ENCODE data around the gene AOPEP. TPM values are rescaled to one million over a fixed set of nuclear protein-coding genes. Genes with fewer than 3 reads are reported as not detected.
A peak's percentile ranks its signal among the peaks of the same experiment; 100 is the strongest.

Gene AOPEP
- total RNA-seq, 1 donor from 2014 or later = 79.7 TPM

GRCh38 chr9:94950040-94950578, 223.6 kb downstream of the AOPEP start:
- TF ChIP-seq, protein P1, sequence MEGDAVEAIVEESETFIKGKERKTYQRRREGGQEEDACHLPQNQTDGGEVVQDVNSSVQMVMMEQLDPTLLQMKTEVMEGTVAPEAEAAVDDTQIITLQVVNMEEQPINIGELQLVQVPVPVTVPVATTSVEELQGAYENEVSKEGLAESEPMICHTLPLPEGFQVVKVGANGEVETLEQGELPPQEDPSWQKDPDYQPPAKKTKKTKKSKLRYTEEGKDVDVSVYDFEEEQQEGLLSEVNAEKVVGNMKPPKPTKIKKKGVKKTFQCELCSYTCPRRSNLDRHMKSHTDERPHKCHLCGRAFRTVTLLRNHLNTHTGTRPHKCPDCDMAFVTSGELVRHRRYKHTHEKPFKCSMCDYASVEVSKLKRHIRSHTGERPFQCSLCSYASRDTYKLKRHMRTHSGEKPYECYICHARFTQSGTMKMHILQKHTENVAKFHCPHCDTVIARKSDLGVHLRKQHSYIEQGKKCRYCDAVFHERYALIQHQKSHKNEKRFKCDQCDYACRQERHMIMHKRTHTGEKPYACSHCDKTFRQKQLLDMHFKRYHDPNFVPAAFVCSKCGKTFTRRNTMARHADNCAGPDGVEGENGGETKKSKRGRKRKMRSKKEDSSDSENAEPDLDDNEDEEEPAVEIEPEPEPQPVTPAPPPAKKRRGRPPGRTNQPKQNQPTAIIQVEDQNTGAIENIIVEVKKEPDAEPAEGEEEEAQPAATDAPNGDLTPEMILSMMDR (IDR thresholded peaks at IDR 0.05) = no peak
- intact Hi-C loops (cut with DNase I) = no loop called here
- Histone ChIP-seq H3K27me3 (no peaks in the 10 kb centered on the region), H3K9me3 (no peaks in the 10 kb centered on the region), H3K27ac (no peak overlapping the region), H3K4me3 (no peak overlapping the region), H3K4me1 (peaks cover 29% of the 10 kb centered on the region), H3K36me3 (no peaks in the 10 kb centered on the region)
- DNase-seq = no peak
- peak; percentile 18 for ATAC-seq

DNA sequence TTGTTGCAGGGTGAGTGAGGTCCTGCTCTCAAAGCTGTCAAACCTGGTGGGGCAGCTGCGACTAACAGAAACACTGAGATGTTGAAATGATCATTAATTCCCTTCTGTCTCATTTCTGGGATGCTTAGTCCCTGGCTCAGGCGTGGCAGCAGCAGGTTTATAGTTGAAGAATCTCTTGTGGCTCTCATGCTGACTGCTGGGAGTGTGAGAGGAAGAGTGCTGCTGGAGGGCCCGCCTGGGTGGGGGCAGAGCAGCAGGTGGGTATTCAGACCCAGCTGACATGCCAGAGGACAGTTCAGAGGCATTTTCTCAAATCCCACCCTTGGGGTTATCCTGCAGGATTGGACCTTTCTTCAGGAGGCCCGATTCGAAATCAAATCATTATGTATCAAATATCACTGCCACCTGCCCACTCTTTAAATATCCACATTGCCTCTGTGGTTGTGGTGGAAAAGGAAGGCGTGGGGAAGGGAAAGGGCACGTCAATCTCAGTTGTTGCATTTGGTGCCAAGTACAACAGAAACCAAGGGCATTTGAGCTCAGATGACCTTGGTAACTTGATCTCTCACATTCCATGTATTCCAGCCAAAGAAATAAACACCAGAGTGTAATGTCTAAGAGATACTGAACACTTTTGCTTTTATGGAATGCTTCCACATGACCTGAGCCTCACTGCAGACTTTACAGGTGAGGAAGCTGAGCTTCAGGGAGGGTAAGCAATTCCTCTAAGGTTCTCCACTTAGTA, 224.3 kb downstream of the AOPEP start:
- intact Hi-C loops (cut with DNase I) = no loop called here
- DNase-seq = no peak
- no peaks in the 10 kb centered on the region for H3K27me3 ChIP-seq
- H3K4me3 ChIP-seq = no peak overlapping the region
- no peaks in the 10 kb centered on the region for H3K36me3 ChIP-seq
- H3K27ac ChIP-seq = peak overlapping the region; percentile 63
- ATAC-seq = peak; percentile 68
- TF ChIP-seq, protein P1 (IDR thresholded peaks at IDR 0.05) = no peak
- peaks cover 29% of the 10 kb centered on the region for H3K4me1 ChIP-seq
- no peaks in the 10 kb centered on the region for H3K9me3 ChIP-seq

- Histone ChIP-seq H3K4me1 (peaks cover 29% of the 10 kb centered on the region), H3K27ac (peak overlapping the region; percentile 63), H3K4me3 (no peak overlapping the region), H3K27me3 (no peaks in the 10 kb centered on the region), H3K9me3 (no peaks in the 10 kb centered on the region), H3K36me3 (no peaks in the 10 kb centered on the region)
- intact Hi-C loops (cut with DNase I) = no loop called here
- DNase-seq (no peak), ATAC-seq (peak; percentile 16)
- TF ChIP-seq, protein P1 (IDR thresholded peaks at IDR 0.05) = no peak
Observed at GRCh38 chr9:94951324-94952135, 225.0 kb downstream of the AOPEP start.

DNA sequence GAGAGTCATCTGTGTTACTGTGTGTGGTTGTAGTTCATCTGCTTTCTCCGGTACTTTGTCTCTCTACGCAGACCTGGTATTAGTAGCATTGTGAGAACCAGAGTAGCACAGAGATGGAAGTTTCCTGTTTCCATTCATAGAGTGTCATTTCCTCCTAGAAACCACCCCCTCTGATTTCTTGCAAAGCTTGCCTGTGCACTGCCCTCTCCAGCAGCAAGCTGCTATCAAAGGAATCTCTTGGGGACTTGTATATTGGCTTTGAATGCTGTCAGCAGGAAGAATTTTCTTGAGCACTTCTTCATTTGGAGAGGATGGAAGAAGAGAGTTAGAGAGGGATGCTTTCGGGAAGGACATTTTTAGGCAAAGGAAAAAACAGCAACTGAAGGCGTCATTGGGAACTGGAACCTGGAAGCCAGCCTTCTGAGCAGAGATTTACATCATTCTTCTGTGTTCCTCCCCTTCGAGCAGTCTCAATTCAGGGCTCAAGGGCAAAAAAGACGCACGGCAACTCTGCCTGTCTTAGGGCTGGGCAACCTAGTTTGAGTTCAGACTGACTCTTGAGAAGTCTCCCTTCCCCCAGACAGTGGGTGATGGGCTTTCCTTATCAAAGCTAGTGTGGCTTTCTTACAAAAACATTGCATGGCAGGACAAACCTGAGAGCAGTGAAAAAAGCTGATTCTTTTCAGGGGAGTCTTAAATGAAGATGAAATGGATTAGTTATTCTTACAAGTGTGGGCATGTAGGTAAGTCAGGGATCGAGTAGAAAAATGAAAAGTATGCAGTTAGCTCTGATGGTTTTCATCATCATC, 226.3 kb downstream of the AOPEP start:
- no peaks in the 10 kb centered on the region for H3K27me3 ChIP-seq
- TF ChIP-seq, protein P1 (IDR thresholded peaks at IDR 0.05) = no peak
- ATAC-seq (peak; percentile 53), DNase-seq (no peak)
- no peaks in the 10 kb centered on the region for H3K9me3 ChIP-seq
- peaks cover 29% of the 10 kb centered on the region for H3K4me1 ChIP-seq
- intact Hi-C loops (cut with DNase I) = no loop called here
- peak overlapping the region; percentile 63 for H3K27ac ChIP-seq
- H3K36me3 ChIP-seq = no peaks in the 10 kb centered on the region
- H3K4me3 ChIP-seq = no peak overlapping the region

GRCh38 chr9:94956731-94957130, 230.2 kb downstream of the AOPEP start:
- H3K4me3 ChIP-seq = no peak overlapping the region
- no peak overlapping the region for H3K27ac ChIP-seq
- peaks cover 16% of the 10 kb centered on the region for H3K4me1 ChIP-seq
- no peaks in the 10 kb centered on the region for H3K36me3 ChIP-seq
- no peaks in the 10 kb centered on the region for H3K9me3 ChIP-seq
- DNase-seq = no peak
- TF ChIP-seq, protein P1 (IDR thresholded peaks at IDR 0.05) = no peak
- no peaks in the 10 kb centered on the region for H3K27me3 ChIP-seq
- intact Hi-C loops (cut with DNase I) = no loop called here
- no peak for ATAC-seq

All from upper lobe of right lung (tissue), 1 donor.